Sigmoid colon (tissue), 7 donors: ENCODE data around the gene NEUROG3. TPM values are rescaled to one million over a fixed set of nuclear protein-coding genes. Genes with fewer than 3 reads are reported as not detected.

Experiments used
- DNase-seq: peaks from one replicate; pipeline ENCODE4 v3.0.0-alpha.2; 2019
- H3K27ac ChIP-seq, 4 donors: fragments of 200-600 bp; sonication (generic); one replicate each; pipeline ENCODE4 v1.5.1; 2016 to 2019; ENCODE audit warnings: mild to moderate bottlenecking in 1 of 4
- H3K27me3 ChIP-seq, 3 donors: fragments of 200-600 bp; sonication (generic); one replicate each; pipeline ENCODE4 v1.5.1; 2019; ENCODE audit warnings: mild to moderate bottlenecking in 1 of 3
- H3K36me3 ChIP-seq, 4 donors: fragments of 200-600 bp; sonication (generic); one replicate each; pipeline ENCODE4 v1.5.1; 2016 to 2019
- H3K4me1 ChIP-seq, 4 donors: fragments of 200-600 bp; sonication (generic); one replicate each; pipeline ENCODE4 v1.5.1; 2017 to 2019
- H3K4me3 ChIP-seq, 4 donors: fragments of 200-600 bp; sonication (generic); one replicate each; pipeline ENCODE4 v1.5.1; 2017 to 2019; ENCODE audit warnings: mild to moderate bottlenecking in 2 of 4, moderate library complexity in 1 of 4
- H3K9me3 ChIP-seq, 4 donors: fragments of 200-600 bp in 3 of 4; sonication (generic) in 3 of 4; one replicate each; pipeline versions ENCODE4 v1.5.1 to v1.6.1; 2013 to 2019
- EP300 ChIP-seq, 4 donors: sonication (generic); formaldehyde crosslinking; IDR thresholded peaks; one replicate each; pipeline ENCODE4 v1.6.1; 2017; ENCODE audit warnings: antibody characterized with exemption in 4 of 4
- POLR2A ChIP-seq, 2 donors: fragments of 450-650 bp; IDR thresholded peaks; one replicate each; pipeline ENCODE4 v1.6.1; 2016; ENCODE audit warnings: antibody characterized with exemption in 2 of 2, mild to moderate bottlenecking in 2 of 2, moderate library complexity in 2 of 2
- POLR2AphosphoS5 ChIP-seq, 4 donors: sonication (generic); formaldehyde crosslinking; IDR thresholded peaks; one replicate each; pipeline ENCODE4 v1.6.1; 2017; ENCODE audit warnings: antibody characterized with exemption in 4 of 4
- WGBS, 2 donors: extraction: QIAGEN DNeasy Blood & Tissue Kit; methylation state at CpG; one replicate each; pipeline ENCODE4 v1.1.7; 2013; 5-methylcytosine and 5-hydroxymethylcytosine counted together
- intact Hi-C: fragments of 100-400 bp; cut with DNase I; formaldehyde crosslinking; loops from one replicate; pipeline ENCODE4 v1.15.1; 2023
- polyA plus RNA-seq, 3 donors: library from polyadenylated mRNA; stranded (reverse); fragments of 200-250 nt; gene quantifications; one replicate each; pipeline ENCODE4 v1.2.3, GENCODE V29; 2013
- total RNA-seq, 4 donors: library from RNA; depleted of rRNA; stranded (reverse); fragments of >200 nt; gene quantifications; one replicate each; pipeline ENCODE4 v1.1.0, GENCODE V29; 2016
- TF ChIP-seq, protein P1 (sequence below), 4 experiments: fragments of 450-650 bp in 3 of 4; fragments of 200-600 bp in 1 of 4; IDR thresholded peaks; one replicate each; pipeline ENCODE4 v1.5.1; 2016 to 2019; ENCODE audit warnings: antibody characterized with exemption in 4 of 4, mild to moderate bottlenecking in 3 of 4, moderate library complexity in 2 of 4
- donor health status: healthy with polysubstance abuse.
- donor health status: Bipolar disorder and iron deficiency.
- donor health status: healthy.

The NEUROG3 gene
- total and polyA plus RNA-seq, 7 donors, result 1.2 to 1.4 (median 1.3) TPM; not detected in 4

DNA sequence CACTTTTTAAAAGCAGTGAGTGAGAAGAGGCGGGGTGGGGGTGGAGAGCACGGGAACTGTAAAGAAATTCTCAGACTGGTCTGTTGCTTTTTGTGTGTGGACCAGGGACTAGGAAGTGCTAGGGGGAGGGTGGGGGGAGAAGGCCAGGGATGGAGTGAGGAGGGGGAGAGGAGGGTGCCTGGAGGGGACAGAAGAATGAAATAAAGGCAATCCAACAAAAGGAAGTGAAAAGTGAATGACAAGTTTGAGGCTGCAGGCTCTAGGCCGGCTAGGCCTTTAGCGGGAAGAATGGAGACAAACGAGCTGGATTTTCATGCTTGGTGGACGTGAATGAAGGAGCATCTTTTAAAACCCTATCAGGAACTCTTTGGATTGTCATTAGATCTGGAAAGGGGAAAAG, 13.7 kb downstream of the NEUROG3 start:
- H3K4me1 ChIP-seq, result no peaks in the 10 kb centered on the region
- peaks cover 0 to 60% (median 16%) of the 10 kb centered on the region in 3 donors for H3K27me3 ChIP-seq
- DNase-seq, result no peak
- H3K9me3 ChIP-seq, result no peaks in the 10 kb centered on the region
- TF ChIP-seq, protein P1, sequence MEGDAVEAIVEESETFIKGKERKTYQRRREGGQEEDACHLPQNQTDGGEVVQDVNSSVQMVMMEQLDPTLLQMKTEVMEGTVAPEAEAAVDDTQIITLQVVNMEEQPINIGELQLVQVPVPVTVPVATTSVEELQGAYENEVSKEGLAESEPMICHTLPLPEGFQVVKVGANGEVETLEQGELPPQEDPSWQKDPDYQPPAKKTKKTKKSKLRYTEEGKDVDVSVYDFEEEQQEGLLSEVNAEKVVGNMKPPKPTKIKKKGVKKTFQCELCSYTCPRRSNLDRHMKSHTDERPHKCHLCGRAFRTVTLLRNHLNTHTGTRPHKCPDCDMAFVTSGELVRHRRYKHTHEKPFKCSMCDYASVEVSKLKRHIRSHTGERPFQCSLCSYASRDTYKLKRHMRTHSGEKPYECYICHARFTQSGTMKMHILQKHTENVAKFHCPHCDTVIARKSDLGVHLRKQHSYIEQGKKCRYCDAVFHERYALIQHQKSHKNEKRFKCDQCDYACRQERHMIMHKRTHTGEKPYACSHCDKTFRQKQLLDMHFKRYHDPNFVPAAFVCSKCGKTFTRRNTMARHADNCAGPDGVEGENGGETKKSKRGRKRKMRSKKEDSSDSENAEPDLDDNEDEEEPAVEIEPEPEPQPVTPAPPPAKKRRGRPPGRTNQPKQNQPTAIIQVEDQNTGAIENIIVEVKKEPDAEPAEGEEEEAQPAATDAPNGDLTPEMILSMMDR (IDR thresholded peaks at IDR 0.05), result no peak
- TF ChIP-seq EP300 (IDR thresholded peaks at IDR 0.05) (no peak), POLR2A (IDR thresholded peaks at IDR 0.05) (no peak), POLR2AphosphoS5 (IDR thresholded peaks at IDR 0.05) (no peak)
- no peaks in the 10 kb centered on the region for H3K36me3 ChIP-seq
- 58 to 62% methylated on average over 6 of the region's 6 CpGs for WGBS, 2 donors
- intact Hi-C loops, result no loop called here
- H3K27ac ChIP-seq, result no peak overlapping the region
- H3K4me3 ChIP-seq, result no peak overlapping the region

DNA sequence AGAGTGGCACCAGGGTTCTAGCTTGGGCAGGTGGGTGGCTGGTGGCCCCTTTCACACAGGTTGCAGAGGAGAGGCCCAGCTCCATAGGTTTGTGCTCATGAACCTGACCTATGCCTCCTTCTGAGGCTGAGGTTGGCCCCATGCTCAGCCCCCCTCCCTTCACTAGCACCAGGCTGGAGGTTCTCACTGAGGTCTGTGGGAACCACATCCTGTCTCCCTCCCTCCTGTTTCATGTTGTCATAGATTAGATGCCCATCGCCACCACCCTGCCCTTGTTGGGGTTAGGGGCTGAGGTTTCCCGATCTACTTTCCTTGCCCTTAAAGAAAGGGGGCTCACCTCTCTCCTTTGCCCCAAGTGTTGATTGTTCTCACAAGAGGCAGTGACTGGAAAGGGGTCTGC, 14.7 kb downstream of the NEUROG3 start:
- no peak overlapping the region for H3K4me3 ChIP-seq
- H3K4me1 ChIP-seq, result no peaks in the 10 kb centered on the region
- TF ChIP-seq EP300 (IDR thresholded peaks at IDR 0.05), result no peak
- TF ChIP-seq POLR2A (IDR thresholded peaks at IDR 0.05), result no peak
- no peak for TF ChIP-seq POLR2AphosphoS5 (IDR thresholded peaks at IDR 0.05)
- TF ChIP-seq, protein P1 (IDR thresholded peaks at IDR 0.05), result no peak
- no peaks in the 10 kb centered on the region for H3K36me3 ChIP-seq
- 48 to 81% methylated on average over 2 of the region's 2 CpGs for WGBS, 2 donors
- intact Hi-C loops, result no loop called here
- no peak overlapping the region for H3K27ac ChIP-seq
- peaks cover 0 to 57% (median 18%) of the 10 kb centered on the region in 3 donors for H3K27me3 ChIP-seq
- no peaks in the 10 kb centered on the region for H3K9me3 ChIP-seq
- no peak for DNase-seq

DNA sequence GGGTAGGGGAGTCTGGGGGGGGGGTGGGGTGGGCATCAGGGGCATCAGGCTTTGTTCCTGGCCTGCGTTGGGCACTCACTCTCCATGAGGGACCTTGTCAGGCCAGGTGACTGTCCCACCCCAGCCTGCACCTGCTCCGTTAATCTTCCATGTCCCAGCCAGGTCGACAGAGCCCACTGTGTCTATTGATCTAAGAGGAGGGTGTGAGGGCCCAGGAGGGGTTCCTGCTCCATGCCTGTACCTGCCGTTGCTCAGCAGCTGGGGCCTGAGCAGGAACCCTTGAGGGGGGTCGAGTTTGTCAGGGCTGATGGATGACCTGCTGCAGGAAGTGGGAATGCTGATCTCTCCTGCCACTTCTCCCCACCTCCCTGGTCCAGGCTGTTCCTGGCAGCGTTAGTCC, 18.6 kb downstream of the NEUROG3 start:
- Histone ChIP-seq H3K27me3 (peaks cover 0 to 36% (median 18%) of the 10 kb centered on the region in 3 donors), H3K9me3 (peaks cover 0 to 10% (median 6%) of the 10 kb centered on the region in 4 donors), H3K4me3 (no peak overlapping the region), H3K36me3 (no peaks in the 10 kb centered on the region), H3K27ac (no peak overlapping the region), H3K4me1 (no peaks in the 10 kb centered on the region)
- TF ChIP-seq, protein P1 (IDR thresholded peaks at IDR 0.05), result no peak
- no peak for TF ChIP-seq POLR2AphosphoS5 (IDR thresholded peaks at IDR 0.05)
- TF ChIP-seq POLR2A (IDR thresholded peaks at IDR 0.05), result no peak
- TF ChIP-seq EP300 (IDR thresholded peaks at IDR 0.05), result no peak
- WGBS, 2 donors, result 29 to 40% methylated on average over 6 of the region's 6 CpGs
- intact Hi-C loops, result no loop called here
- DNase-seq, result no peak

DNA sequence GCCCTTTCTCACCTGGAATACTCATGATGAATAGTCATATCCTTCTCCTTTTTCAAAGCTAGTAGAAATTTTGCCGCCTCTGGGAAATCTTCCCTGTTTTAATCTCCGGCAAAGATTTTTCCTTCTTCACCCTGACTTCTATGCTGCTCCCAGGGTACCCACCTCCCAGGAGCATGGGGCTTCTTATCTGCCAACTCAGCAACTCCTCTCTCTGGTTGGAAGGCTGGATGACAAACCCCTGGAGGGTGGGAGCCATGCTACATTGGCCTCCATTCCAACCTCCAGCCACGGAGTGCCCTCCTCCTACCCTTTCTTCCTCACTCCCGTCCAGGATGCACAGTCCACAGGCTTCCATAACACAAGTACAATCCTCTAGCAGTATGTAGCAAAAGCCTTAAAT, 19.9 kb downstream of the NEUROG3 start:
- Histone ChIP-seq H3K27me3 (peaks cover 0 to 25% (median 8%) of the 10 kb centered on the region in 3 donors), H3K4me1 (no peaks in the 10 kb centered on the region), H3K36me3 (no peaks in the 10 kb centered on the region), H3K27ac (no peak overlapping the region), H3K9me3 (peaks cover 5 to 16% (median 9%) of the 10 kb centered on the region in 4 donors), H3K4me3 (no peak overlapping the region)
- DNase-seq, result no peak
- intact Hi-C loops, result no loop called here
- TF ChIP-seq, protein P1 (IDR thresholded peaks at IDR 0.05), result no peak
- no peak for TF ChIP-seq POLR2AphosphoS5 (IDR thresholded peaks at IDR 0.05)
- TF ChIP-seq EP300 (IDR thresholded peaks at IDR 0.05), result no peak
- TF ChIP-seq POLR2A (IDR thresholded peaks at IDR 0.05), result no peak
- WGBS, 2 donors, result 79 to 85% methylated on average over 4 of the region's 4 CpGs

DNA sequence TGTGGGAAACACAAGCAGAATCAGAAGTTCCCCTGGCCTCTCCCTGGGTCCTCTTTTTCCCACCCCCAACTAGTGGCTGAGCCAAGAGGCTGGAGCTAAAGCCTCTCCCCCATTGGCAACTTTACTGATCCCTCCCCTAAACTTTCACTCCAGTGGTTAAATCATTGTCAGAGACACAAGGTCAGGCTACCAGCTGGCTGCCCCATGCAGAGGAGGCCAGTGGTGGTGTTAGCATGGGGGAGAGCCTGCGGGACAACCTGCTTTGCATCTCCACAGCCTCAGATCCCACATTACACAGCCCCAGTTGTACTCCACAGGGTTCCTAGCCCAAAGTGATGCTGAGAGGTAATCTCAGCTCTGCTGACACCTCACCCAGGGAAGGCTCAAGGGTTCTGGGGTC, 21.0 kb downstream of the NEUROG3 start:
- no peak overlapping the region for H3K27ac ChIP-seq
- H3K27me3 ChIP-seq, result peaks cover 0 to 21% (median 6%) of the 10 kb centered on the region in 3 donors
- H3K9me3 ChIP-seq, result peaks cover 5 to 16% (median 9%) of the 10 kb centered on the region in 4 donors
- TF ChIP-seq POLR2A (IDR thresholded peaks at IDR 0.05) (no peak), POLR2AphosphoS5 (IDR thresholded peaks at IDR 0.05) (no peak), EP300 (IDR thresholded peaks at IDR 0.05) (no peak)
- TF ChIP-seq, protein P1 (IDR thresholded peaks at IDR 0.05), result no peak
- WGBS, 2 donors, result 17 to 29% methylated on average over 1 of the region's 1 CpG
- H3K36me3 ChIP-seq, result no peaks in the 10 kb centered on the region
- H3K4me1 ChIP-seq, result no peaks in the 10 kb centered on the region
- intact Hi-C loops, result no loop called here
- no peak overlapping the region for H3K4me3 ChIP-seq
- no peak for DNase-seq
